Medulla oblongata (tissue), 1 donor: Measurements from ENCODE around the gene APAF1.
"Not testable (repeated sequence)": the region's sequence is repeated elsewhere in the genome, so short reads cannot be mapped to it uniquely, and the experiment has no call there.

Experiments used
- DNase-seq: peaks from one replicate; pipeline ENCODE4 v3.0.0-alpha.2; 2015; ENCODE audit errors: extremely low spot score

APAF1 gene, protein sequence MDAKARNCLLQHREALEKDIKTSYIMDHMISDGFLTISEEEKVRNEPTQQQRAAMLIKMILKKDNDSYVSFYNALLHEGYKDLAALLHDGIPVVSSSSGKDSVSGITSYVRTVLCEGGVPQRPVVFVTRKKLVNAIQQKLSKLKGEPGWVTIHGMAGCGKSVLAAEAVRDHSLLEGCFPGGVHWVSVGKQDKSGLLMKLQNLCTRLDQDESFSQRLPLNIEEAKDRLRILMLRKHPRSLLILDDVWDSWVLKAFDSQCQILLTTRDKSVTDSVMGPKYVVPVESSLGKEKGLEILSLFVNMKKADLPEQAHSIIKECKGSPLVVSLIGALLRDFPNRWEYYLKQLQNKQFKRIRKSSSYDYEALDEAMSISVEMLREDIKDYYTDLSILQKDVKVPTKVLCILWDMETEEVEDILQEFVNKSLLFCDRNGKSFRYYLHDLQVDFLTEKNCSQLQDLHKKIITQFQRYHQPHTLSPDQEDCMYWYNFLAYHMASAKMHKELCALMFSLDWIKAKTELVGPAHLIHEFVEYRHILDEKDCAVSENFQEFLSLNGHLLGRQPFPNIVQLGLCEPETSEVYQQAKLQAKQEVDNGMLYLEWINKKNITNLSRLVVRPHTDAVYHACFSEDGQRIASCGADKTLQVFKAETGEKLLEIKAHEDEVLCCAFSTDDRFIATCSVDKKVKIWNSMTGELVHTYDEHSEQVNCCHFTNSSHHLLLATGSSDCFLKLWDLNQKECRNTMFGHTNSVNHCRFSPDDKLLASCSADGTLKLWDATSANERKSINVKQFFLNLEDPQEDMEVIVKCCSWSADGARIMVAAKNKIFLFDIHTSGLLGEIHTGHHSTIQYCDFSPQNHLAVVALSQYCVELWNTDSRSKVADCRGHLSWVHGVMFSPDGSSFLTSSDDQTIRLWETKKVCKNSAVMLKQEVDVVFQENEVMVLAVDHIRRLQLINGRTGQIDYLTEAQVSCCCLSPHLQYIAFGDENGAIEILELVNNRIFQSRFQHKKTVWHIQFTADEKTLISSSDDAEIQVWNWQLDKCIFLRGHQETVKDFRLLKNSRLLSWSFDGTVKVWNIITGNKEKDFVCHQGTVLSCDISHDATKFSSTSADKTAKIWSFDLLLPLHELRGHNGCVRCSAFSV (N-terminal part only)

DNA sequence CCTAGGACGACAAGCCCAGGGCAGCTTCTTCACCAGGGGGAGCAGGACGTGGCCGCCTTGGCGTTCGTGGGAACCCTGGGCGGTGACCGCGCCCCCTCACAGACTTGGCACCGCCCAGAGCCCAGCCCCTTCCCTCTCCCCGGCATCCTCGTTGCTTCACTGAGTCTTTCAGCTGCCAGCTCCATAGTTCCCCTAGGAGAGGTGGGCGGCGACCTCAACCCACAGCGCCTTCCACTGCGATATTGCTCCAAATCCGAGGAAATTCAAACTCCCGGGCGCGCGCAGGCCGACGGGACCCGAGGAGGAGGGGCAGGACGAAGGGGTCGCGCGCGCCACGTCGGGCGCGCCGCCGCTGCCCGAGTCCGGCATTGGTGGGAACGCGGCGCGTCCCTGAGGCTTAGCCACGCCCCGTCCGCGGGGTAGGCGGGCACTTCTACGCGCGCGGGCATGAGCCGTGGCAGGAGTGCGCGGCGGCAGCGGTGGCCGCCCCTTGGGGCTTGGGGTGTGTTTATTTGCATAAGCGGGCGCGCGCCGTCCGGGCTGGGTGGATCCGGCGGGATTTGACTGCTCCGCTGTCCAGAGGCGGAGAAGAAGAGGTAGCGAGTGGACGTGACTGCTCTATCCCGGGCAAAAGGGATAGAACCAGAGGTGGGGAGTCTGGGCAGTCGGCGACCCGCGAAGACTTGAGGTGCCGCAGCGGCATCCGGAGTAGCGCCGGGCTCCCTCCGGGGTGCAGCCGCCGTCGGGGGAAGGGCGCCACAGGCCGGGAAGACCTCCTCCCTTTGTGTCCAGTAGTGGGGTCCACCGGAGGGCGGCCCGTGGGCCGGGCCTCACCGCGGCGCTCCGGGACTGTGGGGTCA, at the start of gene APAF1, which contains the start of gene IKBIP:
Gene APAF1 (plus strand): TSS at position 579 of the 860 bp plus-strand sequence. CDS start 3,070 bp downstream, outside the sequence.
Gene IKBIP (minus strand): TSS at position 77 of the 860 bp plus-strand sequence. CDS start 87 bp downstream, outside the sequence.
- peak; percentile 98 for DNase-seq

DNA sequence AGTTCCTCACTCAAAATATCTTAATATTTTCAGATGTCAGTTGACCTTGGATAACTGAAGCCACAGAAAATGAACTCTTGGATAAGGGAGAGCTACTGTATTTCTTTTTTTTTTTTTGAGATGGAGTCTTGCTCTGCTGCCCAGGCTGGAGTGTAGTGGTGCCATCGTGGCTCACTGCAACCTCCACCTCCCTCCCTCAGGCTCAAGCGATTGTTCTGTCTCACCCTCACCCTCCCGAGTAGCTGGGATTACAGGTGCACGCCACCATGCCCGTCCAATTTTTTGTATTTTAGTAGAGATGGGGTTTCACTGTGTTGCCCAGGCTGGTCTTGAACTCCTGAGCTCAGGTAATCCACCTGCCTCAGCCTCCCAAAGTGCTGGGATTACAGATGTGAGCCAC, 47.8 kb upstream of the APAF1 start:
- DNase-seq, result not testable (repeated sequence)

DNA sequence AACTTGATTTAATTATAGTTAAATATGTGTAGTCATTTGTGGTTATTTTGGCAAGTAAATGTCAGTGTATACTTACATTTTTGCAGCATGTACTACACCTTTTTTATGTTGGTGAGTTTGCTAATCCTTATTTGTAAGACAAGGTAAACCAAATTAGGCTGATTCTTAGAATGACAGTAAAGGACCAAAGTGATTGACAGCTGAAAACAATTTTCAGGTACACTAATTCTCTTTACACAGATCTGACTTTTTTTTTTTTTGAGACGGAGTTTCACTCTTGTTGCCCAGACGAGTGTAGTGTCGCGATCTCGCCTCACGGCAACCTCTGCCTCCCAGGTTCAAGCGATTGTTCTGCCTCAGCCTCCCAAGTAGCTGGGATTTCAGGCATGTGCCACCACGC, 43.2 kb upstream of the APAF1 start:
- no peak for DNase-seq

DNA sequence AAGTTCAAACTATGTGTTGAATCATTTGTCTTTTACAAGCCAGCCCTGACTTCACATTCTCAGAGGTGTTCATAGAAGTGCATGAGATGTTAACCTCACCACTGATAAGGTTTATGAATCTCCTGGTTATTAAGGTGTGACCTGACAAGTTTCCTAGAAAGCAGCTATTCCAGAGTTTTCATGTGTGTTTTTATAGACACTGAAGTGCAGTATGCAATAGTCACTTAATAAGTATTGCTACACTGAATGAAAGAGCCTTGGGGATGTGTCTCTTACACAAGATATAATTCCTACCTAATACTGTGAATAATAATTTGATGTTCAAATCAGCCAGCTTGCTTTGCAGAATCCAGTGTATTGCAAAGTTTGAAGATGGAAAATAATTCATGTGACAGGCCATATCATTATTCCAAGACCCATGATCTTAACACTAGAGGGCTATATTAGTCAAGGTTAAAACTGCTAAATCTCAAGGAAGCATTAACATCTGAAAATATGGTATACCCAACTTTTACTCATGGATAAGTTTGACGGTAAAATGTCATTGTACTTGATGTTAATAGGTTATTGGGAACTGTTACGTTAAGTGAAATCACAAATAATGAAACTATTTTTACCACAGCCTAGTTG, 38.6 kb upstream of the APAF1 start:
- DNase-seq, result peak; percentile 36

DNA sequence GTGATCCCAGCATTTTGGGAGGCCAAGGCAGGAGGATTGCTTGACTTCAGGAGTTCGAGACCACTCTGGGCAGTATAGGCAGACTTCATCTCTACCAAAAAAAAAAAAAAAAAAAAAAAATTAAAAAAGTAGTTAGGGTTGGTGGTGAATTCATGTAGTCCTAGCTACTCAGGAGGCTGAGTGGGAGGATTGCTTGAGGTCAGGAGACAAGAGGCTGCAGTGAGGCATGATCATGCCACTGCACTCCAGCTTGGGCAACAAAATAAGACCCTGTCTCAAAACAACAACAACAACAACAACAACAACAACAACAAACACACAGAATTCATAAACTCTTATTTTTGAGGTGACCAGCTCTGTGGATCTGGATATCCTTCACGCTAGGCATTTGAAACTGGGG, 34.5 kb upstream of the APAF1 start:
- no peak for DNase-seq

DNA sequence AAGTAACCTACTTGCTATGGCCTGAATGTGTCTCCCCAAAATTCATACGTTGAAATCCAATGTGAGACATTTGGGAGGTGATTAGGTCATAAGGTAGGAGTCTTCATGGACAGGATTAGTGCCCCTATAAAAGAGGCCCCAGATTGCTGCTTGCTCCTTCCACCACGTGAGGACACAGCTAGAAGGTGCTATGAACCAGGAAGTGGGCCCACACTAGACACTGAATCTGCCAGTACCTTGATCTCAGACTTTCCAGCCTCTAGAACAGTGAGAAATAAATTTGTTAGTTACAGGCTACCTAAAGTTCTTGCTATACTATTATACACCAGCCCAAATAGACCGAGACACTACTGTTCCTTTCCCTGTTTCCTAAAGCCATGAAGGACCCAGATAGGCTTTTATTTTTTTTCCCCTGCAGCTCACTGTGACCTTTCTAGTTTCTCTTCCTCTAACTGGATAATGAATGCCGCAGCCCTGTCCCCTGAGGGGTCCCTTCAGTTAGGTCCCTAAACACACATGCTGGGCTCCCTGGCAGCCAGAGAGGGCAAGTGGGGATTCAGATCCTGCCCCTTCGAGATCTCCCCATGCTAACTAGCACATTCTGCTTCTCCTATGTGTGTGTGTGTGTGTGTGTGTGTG, 32.3 kb upstream of the APAF1 start:
- DNase-seq, result peak; percentile 41

DNA sequence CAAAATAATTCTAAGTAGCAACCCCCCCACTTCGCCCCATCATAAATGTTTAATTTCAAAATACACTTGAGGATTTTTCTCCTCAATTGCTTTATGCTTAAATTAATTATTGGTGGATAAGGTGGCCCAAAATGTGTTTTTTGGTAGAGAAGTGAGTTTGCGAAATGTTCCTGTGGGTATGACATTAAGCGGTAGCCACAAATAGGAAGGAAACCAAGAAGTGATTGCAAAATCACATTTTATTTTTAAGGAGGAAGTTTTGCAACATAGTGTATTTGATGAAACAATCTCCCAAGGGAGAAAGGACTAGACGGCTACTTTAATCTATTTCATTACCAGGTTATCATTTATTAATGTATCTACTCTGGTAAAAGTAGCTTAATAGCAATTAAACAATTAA, 26.1 kb upstream of the APAF1 start:
- peak; percentile 62 for DNase-seq

DNA sequence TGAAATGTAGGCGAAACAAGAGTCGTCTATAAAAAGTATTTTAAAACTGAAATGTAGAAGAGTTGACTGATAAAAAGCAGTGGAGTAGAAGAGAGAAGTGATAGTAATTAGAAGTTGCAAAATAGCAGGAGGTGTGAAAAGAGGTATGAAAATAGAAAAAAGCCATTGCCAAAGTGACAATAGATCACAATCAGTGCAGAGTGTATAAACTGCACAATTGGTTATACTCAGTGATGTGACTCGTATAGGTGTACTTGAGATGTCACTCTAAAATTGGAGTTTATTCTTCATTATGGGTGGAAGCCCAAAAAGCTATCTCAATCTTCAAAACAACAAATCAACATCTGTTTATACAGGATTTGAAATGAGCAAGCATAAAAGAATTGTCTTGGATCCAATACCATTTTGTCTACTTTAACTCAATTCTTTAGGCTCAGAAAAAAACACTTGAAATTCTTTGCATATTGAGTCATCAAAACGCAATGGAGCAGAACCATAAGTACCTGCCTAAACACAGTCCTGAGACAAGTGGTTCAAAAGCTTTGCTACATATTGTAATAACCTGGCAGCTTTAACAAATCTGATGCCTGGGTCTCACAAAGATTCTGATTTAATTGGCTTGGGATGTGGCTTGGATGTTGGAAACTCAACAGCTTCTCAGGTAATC, 9.3 kb upstream of the APAF1 start:
- no peak for DNase-seq

DNA sequence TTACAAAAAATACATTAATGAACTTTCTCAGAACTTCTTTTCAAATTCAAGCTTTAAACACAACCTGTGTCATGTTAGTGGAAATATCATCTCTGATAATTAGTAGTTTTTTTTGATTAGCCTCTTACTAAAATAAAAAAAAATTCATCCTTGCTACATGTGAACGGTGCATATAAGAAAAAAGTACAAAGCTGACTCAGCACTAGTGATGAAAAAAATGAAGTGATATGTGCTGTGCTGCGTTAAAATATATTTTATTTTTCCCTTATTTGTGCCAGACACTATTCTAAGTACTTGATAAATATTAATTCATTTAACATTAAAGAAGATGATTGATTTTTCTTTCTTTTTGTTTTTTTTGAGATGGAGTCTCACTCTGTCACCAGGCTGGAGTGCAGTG, 8.0 kb upstream of the APAF1 start:
- no peak for DNase-seq

DNA sequence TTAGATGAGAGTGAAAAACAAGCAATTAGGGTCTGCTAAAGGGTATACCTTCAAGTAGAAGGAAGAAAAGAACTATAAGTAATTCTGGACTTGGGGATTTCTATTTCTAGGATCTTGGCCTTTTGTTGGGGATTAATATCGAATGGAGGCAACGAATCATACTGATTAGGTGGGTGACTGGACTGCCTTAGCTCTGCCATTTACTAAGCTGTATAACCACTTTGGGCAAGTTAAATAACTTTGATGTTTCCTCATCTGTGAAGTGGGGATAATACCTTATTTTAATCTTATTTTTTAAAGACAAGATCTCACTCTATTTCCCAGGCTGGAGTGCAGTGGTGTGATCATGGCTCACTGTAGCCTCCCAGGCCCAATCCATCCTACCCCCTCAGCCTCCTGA, 7.1 kb upstream of the APAF1 start:
- no peak for DNase-seq

DNA sequence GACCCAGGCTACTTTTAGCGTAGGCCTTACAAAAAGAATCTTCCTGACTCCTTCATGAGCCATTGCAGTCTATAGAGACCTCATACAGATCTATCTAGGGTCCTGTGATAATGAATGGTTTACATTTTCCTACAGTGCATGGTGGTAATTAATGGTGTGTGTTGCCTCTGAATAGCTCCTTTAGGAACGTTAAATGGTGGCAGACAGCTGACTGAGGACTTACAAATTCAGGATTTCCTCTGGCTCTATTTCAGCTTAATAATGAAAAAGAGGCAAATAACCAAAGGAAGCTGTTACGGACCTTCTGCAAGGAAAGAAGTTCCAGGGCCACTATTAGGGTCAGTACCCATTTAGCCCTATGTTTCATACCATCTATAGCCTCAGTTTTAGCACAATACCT, 5.6 kb upstream of the APAF1 start:
- no peak for DNase-seq

DNA sequence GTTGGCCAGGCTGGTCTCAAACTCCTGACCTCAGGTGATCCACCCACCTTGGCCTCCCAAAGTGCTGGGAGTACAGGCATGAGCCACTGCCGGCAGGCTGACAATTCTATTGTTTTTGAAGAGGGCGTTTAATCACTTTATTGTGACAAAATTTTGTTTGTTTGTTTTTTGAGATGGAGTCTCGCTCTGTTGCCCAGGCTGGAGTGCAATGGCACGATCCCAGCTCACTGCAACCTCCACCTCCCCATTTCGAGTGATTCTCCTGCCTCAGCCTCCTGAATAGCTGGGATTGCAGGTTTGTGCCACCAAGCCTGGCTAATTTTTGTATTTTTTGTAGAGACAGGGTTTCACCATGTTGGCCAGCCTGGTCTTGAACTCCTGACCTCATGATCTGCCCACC, 2.3 kb upstream of the APAF1 start:
- DNase-seq, result not testable (repeated sequence)

DNA sequence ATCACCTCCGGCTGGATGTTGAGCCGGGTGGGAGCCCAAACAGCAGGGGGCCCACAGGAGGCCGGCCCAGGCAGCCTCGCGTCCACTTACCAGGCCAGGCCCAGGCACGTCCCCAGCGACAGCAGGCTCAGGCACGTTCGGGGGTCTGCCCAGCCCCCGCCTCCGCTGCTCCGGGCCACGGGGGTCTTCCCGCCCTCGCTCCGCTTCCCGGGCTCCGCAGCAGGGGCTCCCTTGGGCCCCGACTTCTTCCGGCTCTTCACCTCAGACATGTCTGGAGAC, 718 bp upstream of the APAF1 start:
- DNase-seq, result no peak

DNA sequence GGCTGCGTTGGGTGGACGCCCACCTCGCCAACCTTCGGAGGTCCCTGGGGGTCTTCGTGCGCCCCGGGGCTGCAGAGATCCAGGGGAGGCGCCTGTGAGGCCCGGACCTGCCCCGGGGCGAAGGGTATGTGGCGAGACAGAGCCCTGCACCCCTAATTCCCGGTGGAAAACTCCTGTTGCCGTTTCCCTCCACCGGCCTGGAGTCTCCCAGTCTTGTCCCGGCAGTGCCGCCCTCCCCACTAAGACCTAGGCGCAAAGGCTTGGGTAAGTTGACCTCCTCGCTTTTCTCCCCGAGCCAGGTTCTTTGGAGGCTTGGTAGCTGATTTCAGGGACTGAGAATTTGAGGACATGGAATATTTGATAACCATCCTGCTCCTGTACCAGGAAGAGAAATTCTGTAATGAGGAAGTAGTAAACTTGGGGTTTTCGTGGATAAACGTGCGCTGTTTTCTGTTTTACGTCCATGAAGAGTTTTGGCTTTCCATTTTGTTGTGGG, 530 bp downstream of the APAF1 start:
- DNase-seq, result peak; percentile 48

DNA sequence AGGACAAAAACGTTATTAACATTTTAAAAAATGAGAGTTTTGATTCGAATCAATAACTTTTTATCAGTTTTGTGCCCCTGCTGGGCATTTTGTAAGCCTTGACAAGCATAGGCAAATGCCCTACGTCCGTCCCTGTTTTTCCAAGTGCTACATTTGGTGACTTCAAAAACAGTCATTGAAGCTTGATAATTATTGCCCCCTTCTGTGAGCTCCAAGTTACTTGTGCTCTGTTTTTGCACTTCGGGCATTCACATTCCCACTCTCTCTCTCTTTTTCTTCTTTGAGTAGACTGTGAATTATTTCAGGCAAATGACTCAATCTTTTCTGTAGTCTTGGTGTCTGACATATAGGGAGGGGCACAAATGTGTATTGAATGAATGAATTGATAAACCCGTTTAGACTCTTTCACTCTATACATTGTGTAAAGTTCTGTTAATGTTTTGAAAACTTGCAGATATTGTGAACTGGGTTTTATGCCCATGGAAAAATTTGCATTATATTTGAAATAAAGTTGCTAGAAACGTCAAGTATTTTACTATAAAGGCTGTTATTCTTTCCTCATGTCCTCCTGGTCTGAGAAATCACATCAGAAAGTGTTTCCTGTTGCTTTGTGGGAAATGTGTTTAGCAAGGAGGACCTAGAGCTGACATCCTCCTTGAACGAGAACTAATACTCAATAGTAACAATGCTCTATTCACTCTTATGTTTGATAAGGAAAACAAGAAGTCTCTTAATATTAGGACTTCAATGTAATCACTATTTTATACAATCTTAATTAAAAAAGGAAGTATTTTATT, 1.4 kb downstream of the APAF1 start:
- DNase-seq, result peak; percentile 41

DNA sequence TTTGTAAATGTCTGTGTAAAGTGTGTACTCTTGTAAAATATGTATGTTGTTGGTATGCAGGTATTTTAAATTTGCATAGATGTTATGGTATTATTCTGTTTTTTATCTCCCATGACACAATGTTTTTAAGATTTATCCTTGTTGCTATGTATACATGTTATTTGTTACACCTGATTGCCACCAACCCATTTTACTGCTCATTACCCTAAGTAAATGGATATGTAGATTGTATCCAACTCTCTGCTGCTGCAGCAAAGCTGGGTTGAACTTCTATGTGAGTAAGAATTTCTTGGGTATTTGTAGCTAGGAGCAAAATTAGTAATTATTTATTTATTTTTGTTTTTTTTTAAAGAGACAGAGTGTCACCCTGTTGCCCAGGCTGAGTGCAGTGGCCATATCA, 6.2 kb downstream of the APAF1 start:
- DNase-seq, result no peak

DNA sequence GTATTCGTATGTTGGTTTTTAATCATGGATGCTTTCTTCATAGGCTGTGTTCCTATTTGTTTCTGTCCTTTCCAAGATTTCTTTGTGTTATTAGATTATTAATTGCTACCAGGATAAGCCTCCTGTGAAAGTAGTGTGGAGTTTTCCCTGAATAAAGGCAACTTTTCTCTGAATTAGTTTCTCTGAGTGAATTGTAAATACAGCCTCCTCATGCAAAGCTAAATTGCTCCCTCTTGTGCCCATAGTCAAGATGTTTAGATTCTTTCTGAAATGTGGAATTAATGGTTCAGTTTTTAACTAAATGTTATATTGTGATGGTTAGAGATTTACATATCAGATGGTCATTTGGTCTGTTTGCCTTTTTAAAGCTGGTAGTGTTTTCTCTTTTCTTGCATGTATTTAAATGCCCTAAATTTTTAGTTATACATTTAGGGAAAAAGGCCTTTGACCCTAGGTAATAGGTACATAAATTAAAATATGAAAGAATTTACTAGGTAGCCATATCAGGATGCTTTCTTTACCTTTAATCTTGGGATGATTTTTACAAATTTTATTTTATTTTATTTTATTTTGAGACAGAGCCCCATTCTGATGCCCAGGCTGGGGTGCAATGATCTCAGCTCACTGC, 8.9 kb downstream of the APAF1 start:
- DNase-seq, result peak; percentile 74
